DND-41 (cell line): ENCODE results near the gene KICS2.
"Not testable (repeated sequence)": the region's sequence is repeated elsewhere in the genome, so short reads cannot be mapped to it uniquely, and the experiment has no call there.

ENCODE experiments used
- ATAC-seq: fragments of 200-7000 bp; cut with Tn5 transposase; 3 replicates; pipeline ENCODE4 v1.9.1; 2021; ENCODE audit warnings: low read depth; ENCODE audit not compliant: insufficient read depth
- DNase-seq: peaks from one replicate; pipeline ENCODE4 v3.0.0-alpha.2; 2020
- H2AFZ ChIP-seq: 2 replicates; pipeline ENCODE4 v1.6.0; 2012; ENCODE audit warnings: low read depth, low read length
- H3K27ac ChIP-seq: 2 replicates; pipeline ENCODE4 v1.5.1; 2012; ENCODE audit warnings: low read length, inconsistent platforms
- H3K27me3 ChIP-seq: fragments of 200-600 bp; sonication (generic); 2 replicates; pipeline ENCODE4 v1.6.0; 2012; ENCODE audit warnings: low read length, mild to moderate bottlenecking, inconsistent platforms; ENCODE audit not compliant: insufficient read depth, poor library complexity
- H3K36me3 ChIP-seq: 2 replicates; pipeline ENCODE4 v1.5.1; 2012; ENCODE audit warnings: low read length, inconsistent platforms; ENCODE audit not compliant: insufficient read depth
- H3K4me1 ChIP-seq: 2 replicates; pipeline ENCODE4 v1.5.1; 2012; ENCODE audit warnings: mild to moderate bottlenecking, low read length; ENCODE audit not compliant: insufficient read depth
- H3K4me2 ChIP-seq: 2 replicates; pipeline ENCODE4 v1.6.0; 2012; ENCODE audit warnings: mild to moderate bottlenecking, moderate library complexity, low read length, inconsistent platforms; ENCODE audit not compliant: insufficient read depth
- H3K4me3 ChIP-seq, 2 experiments: fragments of 200-600 bp in 1 of 2; shearing (Covaris generic) in 1 of 2; 2 replicates each; pipeline ENCODE4 v1.5.1; 2012 to 2016; ENCODE audit warnings: inconsistent platforms in 2 of 2, low read length in 2 of 2, mild to moderate bottlenecking in 2 of 2, low read depth in 1 of 2, moderate library complexity in 1 of 2
- H3K79me2 ChIP-seq: 2 replicates; pipeline ENCODE4 v1.6.0; 2012; ENCODE audit warnings: low read length, inconsistent platforms; ENCODE audit not compliant: insufficient read depth
- H3K9ac ChIP-seq: 2 replicates; pipeline ENCODE4 v1.6.0; 2012; ENCODE audit warnings: low read depth, mild to moderate bottlenecking, inconsistent platforms, low read length, moderate library complexity
- H3K9me3 ChIP-seq: 2 replicates; pipeline ENCODE4 v1.5.1; 2012; ENCODE audit warnings: low read length, moderate library complexity, mild to moderate bottlenecking, inconsistent platforms; ENCODE audit not compliant: insufficient read depth, severe bottlenecking
- H4K20me1 ChIP-seq: 2 replicates; pipeline ENCODE4 v1.6.0; 2012; ENCODE audit warnings: low read length; ENCODE audit not compliant: insufficient read depth
- EZH2 ChIP-seq: IDR thresholded peaks from 3 replicates; pipeline ENCODE4 v1.6.1; 2012; ENCODE audit warnings: borderline replicate concordance, low read depth, mild to moderate bottlenecking, moderate library complexity, low read length, inconsistent platforms; ENCODE audit not compliant: severe bottlenecking
- TF ChIP-seq, protein P1 (sequence below): IDR thresholded peaks from 2 replicates; pipeline ENCODE4 v1.5.1; 2012; ENCODE audit warnings: borderline replicate concordance, low read length, moderate library complexity, mild to moderate bottlenecking; ENCODE audit not compliant: poor library complexity, severe bottlenecking; ENCODE audit errors: extremely low read depth

The KICS2 gene

DNA sequence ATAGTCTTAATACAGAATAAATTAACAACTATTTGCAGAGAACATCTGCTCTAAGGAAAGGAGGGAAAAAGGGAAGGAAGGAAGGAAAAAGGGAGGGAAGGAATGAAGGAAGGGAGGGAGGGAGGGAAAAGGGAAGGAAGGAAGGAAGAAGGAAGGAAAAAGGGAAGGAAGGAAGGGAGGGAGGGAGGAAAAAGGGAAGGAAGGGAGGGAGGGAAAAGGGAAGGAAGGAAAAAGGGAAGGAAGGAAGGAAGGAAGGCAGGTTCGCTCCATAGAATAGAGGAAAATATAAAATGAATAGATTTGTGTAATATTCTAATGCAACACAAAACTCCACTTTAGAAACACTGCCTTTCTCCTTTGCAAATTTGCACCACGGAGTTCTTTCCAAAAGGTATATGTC lies 16.6 kb downstream of the KICS2 start:
- H3K27ac ChIP-seq: no peak overlapping the region
- no peak for DNase-seq
- no peak overlapping the region for H3K4me2 ChIP-seq
- H2AFZ ChIP-seq: no peak overlapping the region
- no peaks in the 10 kb centered on the region for H3K79me2 ChIP-seq
- no peaks in the 10 kb centered on the region for H4K20me1 ChIP-seq
- H3K4me3 ChIP-seq: no peak overlapping the region
- TF ChIP-seq, protein P1, sequence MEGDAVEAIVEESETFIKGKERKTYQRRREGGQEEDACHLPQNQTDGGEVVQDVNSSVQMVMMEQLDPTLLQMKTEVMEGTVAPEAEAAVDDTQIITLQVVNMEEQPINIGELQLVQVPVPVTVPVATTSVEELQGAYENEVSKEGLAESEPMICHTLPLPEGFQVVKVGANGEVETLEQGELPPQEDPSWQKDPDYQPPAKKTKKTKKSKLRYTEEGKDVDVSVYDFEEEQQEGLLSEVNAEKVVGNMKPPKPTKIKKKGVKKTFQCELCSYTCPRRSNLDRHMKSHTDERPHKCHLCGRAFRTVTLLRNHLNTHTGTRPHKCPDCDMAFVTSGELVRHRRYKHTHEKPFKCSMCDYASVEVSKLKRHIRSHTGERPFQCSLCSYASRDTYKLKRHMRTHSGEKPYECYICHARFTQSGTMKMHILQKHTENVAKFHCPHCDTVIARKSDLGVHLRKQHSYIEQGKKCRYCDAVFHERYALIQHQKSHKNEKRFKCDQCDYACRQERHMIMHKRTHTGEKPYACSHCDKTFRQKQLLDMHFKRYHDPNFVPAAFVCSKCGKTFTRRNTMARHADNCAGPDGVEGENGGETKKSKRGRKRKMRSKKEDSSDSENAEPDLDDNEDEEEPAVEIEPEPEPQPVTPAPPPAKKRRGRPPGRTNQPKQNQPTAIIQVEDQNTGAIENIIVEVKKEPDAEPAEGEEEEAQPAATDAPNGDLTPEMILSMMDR: no peak
- no peak for TF ChIP-seq EZH2
- H3K9me3 ChIP-seq: no peaks in the 10 kb centered on the region
- no peaks in the 10 kb centered on the region for H3K27me3 ChIP-seq
- H3K36me3 ChIP-seq: peaks cover 21% of the 10 kb centered on the region; the same call in 1 of the 2 replicates
- ATAC-seq: no peak
- no peak overlapping the region for H3K9ac ChIP-seq
- no peaks in the 10 kb centered on the region for H3K4me1 ChIP-seq

DNA sequence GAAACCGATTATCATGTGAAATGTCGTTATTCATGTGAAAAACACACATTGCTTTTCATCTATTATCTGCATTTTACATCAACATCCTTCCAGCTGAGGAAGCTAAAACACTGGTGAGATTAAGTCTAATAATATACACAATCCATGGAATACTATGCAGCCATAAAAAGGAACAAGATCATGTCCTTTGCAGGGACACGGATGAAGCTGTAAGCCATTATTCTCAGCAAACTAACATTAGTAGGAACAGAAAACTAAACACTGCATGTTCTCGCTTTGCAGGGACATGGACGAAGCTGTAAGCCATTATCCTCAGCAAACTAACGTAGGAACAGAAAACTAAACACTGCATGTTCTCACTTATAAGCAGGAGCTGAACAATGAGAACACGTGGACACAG lies 18.3 kb downstream of the KICS2 start:
- no peaks in the 10 kb centered on the region for H3K27me3 ChIP-seq
- TF ChIP-seq, protein P1: no peak
- TF ChIP-seq EZH2: no peak
- no peak overlapping the region for H2AFZ ChIP-seq

GRCh38 chr12:64203036-64203435 lies 19.1 kb downstream of the KICS2 start:
- H3K4me1 ChIP-seq: no peaks in the 10 kb centered on the region
- no peak overlapping the region for H3K4me3 ChIP-seq
- no peak overlapping the region for H3K4me2 ChIP-seq
- H4K20me1 ChIP-seq: no peaks in the 10 kb centered on the region
- no peaks in the 10 kb centered on the region for H3K79me2 ChIP-seq
- peaks cover 21% of the 10 kb centered on the region; the same call in 1 of the 2 replicates for H3K36me3 ChIP-seq
- TF ChIP-seq EZH2: no peak
- TF ChIP-seq, protein P1: no peak
- ATAC-seq (no peak), DNase-seq (no peak)
- H3K9ac ChIP-seq: no peak overlapping the region
- H3K27me3 ChIP-seq: no peaks in the 10 kb centered on the region
- H2AFZ ChIP-seq: no peak overlapping the region
- no peak overlapping the region for H3K27ac ChIP-seq
- H3K9me3 ChIP-seq: no peaks in the 10 kb centered on the region

More for the DNA sequence above, 18.3 kb downstream of the KICS2 start:
- Histone ChIP-seq H3K4me1 (no peaks in the 10 kb centered on the region), H4K20me1 (no peaks in the 10 kb centered on the region), H3K4me3 (no peak overlapping the region), H3K4me2 (no peak overlapping the region), H3K79me2 (no peaks in the 10 kb centered on the region), H3K9me3 (no peaks in the 10 kb centered on the region), H3K9ac (no peak overlapping the region), H3K36me3 (peaks cover 21% of the 10 kb centered on the region; the same call in 1 of the 2 replicates), H3K27ac (no peak overlapping the region)
- ATAC-seq (no peak), DNase-seq (no peak)

DNA sequence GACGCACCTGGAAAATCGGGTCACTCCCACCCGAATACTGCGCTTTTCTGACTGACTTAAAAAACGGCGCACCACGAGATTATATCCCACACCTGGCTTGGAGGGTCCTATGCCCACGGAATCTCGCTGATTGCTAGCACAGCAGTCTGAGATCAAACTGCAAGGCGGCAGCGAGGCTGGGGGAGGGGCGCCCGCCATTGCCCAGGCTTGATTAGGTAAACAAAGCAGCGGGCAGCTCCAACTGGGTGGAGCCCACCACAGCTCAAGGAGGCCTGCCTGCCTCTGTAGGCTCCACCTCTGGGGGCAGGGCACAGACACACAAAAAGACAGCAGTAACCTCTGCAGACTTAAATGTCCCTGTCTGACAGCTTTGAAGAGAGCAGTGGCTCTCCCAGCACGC lies 26.3 kb downstream of the KICS2 start:
- not testable (repeated sequence) for H3K27me3 ChIP-seq, H3K79me2 ChIP-seq, H3K4me3 ChIP-seq, H3K4me2 ChIP-seq, H4K20me1 ChIP-seq, H3K9me3 ChIP-seq, H3K9ac ChIP-seq, DNase-seq, H2AFZ ChIP-seq, H3K27ac ChIP-seq, ATAC-seq, H3K4me1 ChIP-seq
- H3K36me3 ChIP-seq: peaks cover 29% of the 10 kb centered on the region
